ENCODE results near the gene F13A1.

The F13A1 gene

DNA sequence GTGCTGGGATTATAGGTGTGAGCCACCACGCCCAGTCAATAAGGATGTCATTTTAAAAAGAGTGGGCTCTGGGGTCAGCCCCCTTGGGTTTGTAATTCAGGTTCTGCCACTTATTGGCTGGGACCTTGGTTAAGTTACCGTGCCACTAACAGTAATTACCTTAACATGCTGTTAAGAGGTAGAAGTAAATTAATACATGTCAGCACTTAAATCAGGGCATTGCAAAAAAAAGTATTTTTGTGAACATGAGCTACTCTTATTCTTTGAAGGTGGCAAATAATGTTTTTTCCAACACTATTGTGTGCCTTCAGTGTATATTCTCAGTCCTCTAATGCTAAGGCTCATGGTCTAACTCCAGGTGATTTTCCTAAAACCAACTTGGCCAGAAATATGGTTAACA lies 109.5 kb downstream of the F13A1 start:
- DNase-seq (ENCODE audit: low read depth, low spot score) = no peak
- Histone ChIP-seq H3K27ac (no peak overlapping the region), H3K9me3 (ENCODE audit: low read depth, low read length) (no peaks in the 10 kb centered on the region), H3K9ac (ENCODE audit: insufficient read length) (no peak overlapping the region), H3K4me3 (no peak overlapping the region), H3K36me3 (ENCODE audit: insufficient read depth, low read length) (no peaks in the 10 kb centered on the region)
- TF ChIP-seq POLR2AphosphoS5 (IDR thresholded peaks at IDR 0.05; ENCODE audit: borderline replicate concordance, low read depth, low read length) = no peak

GRCh38 chr6:6202886-6203285 lies 117.6 kb downstream of the F13A1 start:
- Histone ChIP-seq H3K27ac (no peak overlapping the region), H3K36me3 (ENCODE audit: insufficient read depth, low read length) (no peaks in the 10 kb centered on the region), H3K9me3 (ENCODE audit: low read depth, low read length) (no peaks in the 10 kb centered on the region), H3K4me3 (no peak overlapping the region), H3K9ac (ENCODE audit: insufficient read length) (no peak overlapping the region)
- DNase-seq (ENCODE audit: low read depth, low spot score) = no peak
- TF ChIP-seq EZH2 (IDR thresholded peaks at IDR 0.05) (no peak), POLR2AphosphoS5 (IDR thresholded peaks at IDR 0.05; ENCODE audit: borderline replicate concordance, low read depth, low read length) (no peak), FOXP2 (optimal IDR thresholded peaks at IDR 0.05; ENCODE audit: control extremely low read depth, extremely low read length, insufficient read depth) (no peak)

GRCh38 chr6:6201200-6201599 lies 119.3 kb downstream of the F13A1 start:
- TF ChIP-seq FOXP2 (optimal IDR thresholded peaks at IDR 0.05; ENCODE audit: control extremely low read depth, extremely low read length, insufficient read depth) (no peak), EZH2 (IDR thresholded peaks at IDR 0.05) (no peak), POLR2AphosphoS5 (IDR thresholded peaks at IDR 0.05; ENCODE audit: borderline replicate concordance, low read depth, low read length) (no peak)

GRCh38 chr6:6199678-6200077 lies 120.8 kb downstream of the F13A1 start:
- DNase-seq (ENCODE audit: low read depth, low spot score) = no peak
- Histone ChIP-seq H3K9ac (ENCODE audit: insufficient read length) (no peak overlapping the region), H3K36me3 (ENCODE audit: insufficient read depth, low read length) (no peaks in the 10 kb centered on the region), H3K4me3 (no peak overlapping the region), H3K9me3 (ENCODE audit: low read depth, low read length) (no peaks in the 10 kb centered on the region), H3K27ac (no peak overlapping the region)
- TF ChIP-seq EZH2 (IDR thresholded peaks at IDR 0.05) (no peak), POLR2AphosphoS5 (IDR thresholded peaks at IDR 0.05; ENCODE audit: borderline replicate concordance, low read depth, low read length) (no peak), FOXP2 (optimal IDR thresholded peaks at IDR 0.05; ENCODE audit: control extremely low read depth, extremely low read length, insufficient read depth) (no peak)

More at GRCh38 chr6:6201200-6201599, 119.3 kb downstream of the F13A1 start:
- Histone ChIP-seq H3K9ac (ENCODE audit: insufficient read length) (no peak overlapping the region), H3K9me3 (ENCODE audit: low read depth, low read length) (no peaks in the 10 kb centered on the region), H3K36me3 (ENCODE audit: insufficient read depth, low read length) (no peaks in the 10 kb centered on the region), H3K4me3 (no peak overlapping the region), H3K27ac (no peak overlapping the region)
- DNase-seq (ENCODE audit: low read depth, low spot score) = no peak

DNA sequence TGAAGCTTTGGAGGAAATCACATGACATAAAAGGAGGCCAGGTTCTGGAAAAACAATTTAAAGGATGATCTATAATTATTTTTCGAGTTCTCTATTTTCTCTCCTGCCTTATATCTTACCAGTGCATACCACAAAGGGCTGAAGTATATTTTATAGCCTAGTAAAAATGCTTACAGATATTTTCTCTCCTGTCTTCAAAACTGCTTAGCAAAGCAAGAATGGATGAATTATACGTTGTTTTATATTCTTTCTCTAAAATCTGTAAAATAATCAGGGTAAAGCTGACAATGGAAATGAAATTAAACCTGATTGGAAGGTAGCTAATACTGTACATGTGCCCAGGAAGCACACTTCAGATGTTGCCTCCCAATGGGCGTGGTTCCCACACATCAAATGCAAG lies 123.7 kb downstream of the F13A1 start:
- no peak overlapping the region for H3K4me3 ChIP-seq
- TF ChIP-seq POLR2AphosphoS5 (IDR thresholded peaks at IDR 0.05; ENCODE audit: borderline replicate concordance, low read depth, low read length) = no peak
- no peak for TF ChIP-seq FOXP2 (optimal IDR thresholded peaks at IDR 0.05; ENCODE audit: control extremely low read depth, extremely low read length, insufficient read depth)
- TF ChIP-seq EZH2 (IDR thresholded peaks at IDR 0.05) = no peak
- no peak for DNase-seq (ENCODE audit: low read depth, low spot score)

DNA sequence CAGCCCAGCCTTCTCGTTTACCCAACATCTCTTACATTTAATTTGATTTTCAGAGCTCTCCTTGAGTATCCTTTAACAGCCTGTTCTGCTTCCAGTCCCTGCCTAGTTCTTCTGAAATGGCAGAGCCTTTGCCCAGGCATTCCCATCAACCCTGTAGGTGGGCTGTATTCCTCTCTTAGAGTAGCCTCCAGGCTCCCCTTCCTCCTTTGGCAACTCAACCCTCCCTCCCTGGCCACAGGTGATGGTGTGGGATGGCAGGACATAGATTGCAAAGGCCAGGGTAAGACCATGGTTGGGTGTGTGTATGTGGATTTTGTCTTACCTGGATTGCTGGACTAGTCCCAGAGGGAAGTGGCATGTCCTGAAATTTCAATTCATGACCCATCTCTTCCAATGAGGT lies 125.4 kb downstream of the F13A1 start:
- DNase-seq (ENCODE audit: low read depth, low spot score) = no peak
- H3K9ac ChIP-seq (ENCODE audit: insufficient read length) = no peak overlapping the region
- no peaks in the 10 kb centered on the region for H3K36me3 ChIP-seq (ENCODE audit: insufficient read depth, low read length)
- TF ChIP-seq FOXP2 (optimal IDR thresholded peaks at IDR 0.05; ENCODE audit: control extremely low read depth, extremely low read length, insufficient read depth) (no peak), EZH2 (IDR thresholded peaks at IDR 0.05) (no peak)
- no peaks in the 10 kb centered on the region for H3K9me3 ChIP-seq (ENCODE audit: low read depth, low read length)
- no peak overlapping the region for H3K4me3 ChIP-seq
- H3K27ac ChIP-seq = no peak overlapping the region

More for the DNA sequence above, 123.7 kb downstream of the F13A1 start:
- Histone ChIP-seq H3K9me3 (ENCODE audit: low read depth, low read length) (no peaks in the 10 kb centered on the region), H3K9ac (ENCODE audit: insufficient read length) (no peak overlapping the region), H3K27ac (no peak overlapping the region), H3K36me3 (ENCODE audit: insufficient read depth, low read length) (no peaks in the 10 kb centered on the region)

DNA sequence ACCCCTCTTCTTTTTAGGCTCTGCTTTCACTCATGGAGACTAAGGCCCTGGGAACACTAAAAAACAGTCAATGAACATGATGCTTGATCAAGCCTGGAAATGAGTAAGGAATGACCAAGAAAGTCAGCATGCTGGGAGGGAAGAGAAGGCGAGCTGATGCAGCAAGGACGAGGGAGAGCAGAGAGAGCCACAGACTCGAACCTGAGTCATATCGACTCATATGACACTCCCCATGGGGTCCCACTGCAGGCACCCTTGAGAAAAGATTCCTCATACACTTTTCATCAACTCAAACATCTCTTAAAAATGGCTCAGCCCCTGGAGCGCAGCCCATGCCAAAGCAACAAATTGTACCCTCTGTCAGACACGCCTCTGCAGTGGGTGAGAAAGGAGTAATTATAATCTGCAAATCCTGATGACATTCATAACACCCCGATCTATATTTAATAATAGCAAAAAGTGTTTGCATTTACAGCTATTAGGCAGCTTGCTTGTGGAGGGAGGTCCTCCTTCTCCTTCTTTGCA lies 127.2 kb downstream of the F13A1 start:
- TF ChIP-seq EZH2 (IDR thresholded peaks at IDR 0.05) (no peak), FOXP2 (optimal IDR thresholded peaks at IDR 0.05; ENCODE audit: control extremely low read depth, extremely low read length, insufficient read depth) (no peak), POLR2AphosphoS5 (IDR thresholded peaks at IDR 0.05; ENCODE audit: borderline replicate concordance, low read depth, low read length) (no peak)
- no peak overlapping the region for H3K27ac ChIP-seq
- no peak for DNase-seq (ENCODE audit: low read depth, low spot score)
- H3K9ac ChIP-seq (ENCODE audit: insufficient read length) = no peak overlapping the region
- H3K9me3 ChIP-seq (ENCODE audit: low read depth, low read length) = no peaks in the 10 kb centered on the region
- no peaks in the 10 kb centered on the region for H3K36me3 ChIP-seq (ENCODE audit: insufficient read depth, low read length)
- no peak overlapping the region for H3K4me3 ChIP-seq

GRCh38 chr6:6191909-6192308 lies 128.6 kb downstream of the F13A1 start:
- Histone ChIP-seq H3K27ac (no peak overlapping the region), H3K9ac (ENCODE audit: insufficient read length) (no peak overlapping the region), H3K4me3 (no peak overlapping the region), H3K9me3 (ENCODE audit: low read depth, low read length) (no peaks in the 10 kb centered on the region), H3K36me3 (ENCODE audit: insufficient read depth, low read length) (no peaks in the 10 kb centered on the region)
- DNase-seq (ENCODE audit: low read depth, low spot score) = no peak
- TF ChIP-seq FOXP2 (optimal IDR thresholded peaks at IDR 0.05; ENCODE audit: control extremely low read depth, extremely low read length, insufficient read depth) = no peak
- no peak for TF ChIP-seq EZH2 (IDR thresholded peaks at IDR 0.05)
- TF ChIP-seq POLR2AphosphoS5 (IDR thresholded peaks at IDR 0.05; ENCODE audit: borderline replicate concordance, low read depth, low read length) = no peak

- DNase-seq (ENCODE audit: low read depth, low spot score) = no peak
- TF ChIP-seq FOXP2 (optimal IDR thresholded peaks at IDR 0.05; ENCODE audit: control extremely low read depth, extremely low read length, insufficient read depth) = no peak
- TF ChIP-seq POLR2AphosphoS5 (IDR thresholded peaks at IDR 0.05; ENCODE audit: borderline replicate concordance, low read depth, low read length) = no peak
- no peak for TF ChIP-seq EZH2 (IDR thresholded peaks at IDR 0.05)
- H3K27ac ChIP-seq = no peak overlapping the region
Measured at GRCh38 chr6:6191476-6191875, 129.0 kb downstream of the F13A1 start.

More at GRCh38 chr6:6191476-6191875, 129.0 kb downstream of the F13A1 start:
- Histone ChIP-seq H3K9ac (ENCODE audit: insufficient read length) (no peak overlapping the region), H3K36me3 (ENCODE audit: insufficient read depth, low read length) (no peaks in the 10 kb centered on the region), H3K4me3 (no peak overlapping the region), H3K9me3 (ENCODE audit: low read depth, low read length) (no peaks in the 10 kb centered on the region)
